ENCODE results near the gene IDI2.

DNA sequence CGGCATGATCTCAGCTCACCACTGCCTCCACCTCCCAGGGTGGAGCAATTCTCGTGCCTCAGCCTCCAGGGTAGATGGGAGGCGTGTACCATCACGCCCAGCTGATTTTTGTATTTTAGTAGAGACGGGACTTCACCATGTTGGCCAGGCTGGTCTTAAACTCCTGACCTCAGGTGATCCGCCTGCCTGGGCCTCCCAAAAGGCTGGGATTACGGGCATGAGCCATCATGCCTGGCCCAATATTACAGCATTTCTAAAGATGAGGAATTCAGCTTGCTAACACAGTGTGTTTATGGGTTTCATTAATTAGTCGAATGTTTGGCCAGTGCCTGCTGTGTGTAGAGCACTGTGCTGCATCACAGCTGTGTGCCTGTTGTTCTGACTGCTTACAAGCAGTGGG lies 34.2 kb upstream of the IDI2 start:
- TF ChIP-seq, protein P1, sequence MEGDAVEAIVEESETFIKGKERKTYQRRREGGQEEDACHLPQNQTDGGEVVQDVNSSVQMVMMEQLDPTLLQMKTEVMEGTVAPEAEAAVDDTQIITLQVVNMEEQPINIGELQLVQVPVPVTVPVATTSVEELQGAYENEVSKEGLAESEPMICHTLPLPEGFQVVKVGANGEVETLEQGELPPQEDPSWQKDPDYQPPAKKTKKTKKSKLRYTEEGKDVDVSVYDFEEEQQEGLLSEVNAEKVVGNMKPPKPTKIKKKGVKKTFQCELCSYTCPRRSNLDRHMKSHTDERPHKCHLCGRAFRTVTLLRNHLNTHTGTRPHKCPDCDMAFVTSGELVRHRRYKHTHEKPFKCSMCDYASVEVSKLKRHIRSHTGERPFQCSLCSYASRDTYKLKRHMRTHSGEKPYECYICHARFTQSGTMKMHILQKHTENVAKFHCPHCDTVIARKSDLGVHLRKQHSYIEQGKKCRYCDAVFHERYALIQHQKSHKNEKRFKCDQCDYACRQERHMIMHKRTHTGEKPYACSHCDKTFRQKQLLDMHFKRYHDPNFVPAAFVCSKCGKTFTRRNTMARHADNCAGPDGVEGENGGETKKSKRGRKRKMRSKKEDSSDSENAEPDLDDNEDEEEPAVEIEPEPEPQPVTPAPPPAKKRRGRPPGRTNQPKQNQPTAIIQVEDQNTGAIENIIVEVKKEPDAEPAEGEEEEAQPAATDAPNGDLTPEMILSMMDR (IDR thresholded peaks at IDR 0.05; ENCODE audit: borderline replicate concordance, extremely low read depth, low read length, poor library complexity, severe bottlenecking), result no peak
- no peak for TF ChIP-seq EZH2 (IDR thresholded peaks at IDR 0.05; ENCODE audit: borderline replicate concordance, low read depth, low read length, severe bottlenecking)

Measured in DND-41 (cell line).